Common myeloid progenitor, CD34-positive (primary cell): Measurements from ENCODE around the gene TRIM37.

Experiments used
- CTCF ChIA-PET: fragments of 350-600 bp; sonication (Branson Sonifier 250); formaldehyde crosslinking; loops from one replicate; lab custom pipeline; 2021; ENCODE audit warnings: antibody characterized with exemption; lab: Charles Lee
- POLR2A ChIA-PET: fragments of 350-600 bp; sonication (Branson Sonifier 250); formaldehyde crosslinking; loops from one replicate; lab custom pipeline; 2021; ENCODE audit warnings: antibody characterized with exemption; lab: Charles Lee
- DNase-seq, 3 donors: peaks; one replicate each; pipeline versions ENCODE4 v3.0.0 to v3.0.0-alpha.2; 2013
- H3K27ac ChIP-seq, 2 experiments: 1 replicate in 1 of 2; 2 replicates in 1 of 2; pipeline ENCODE4 v1.7.0; 2013; ENCODE audit warnings: inconsistent platforms in 2 of 2, low read length in 2 of 2, mild to moderate bottlenecking in 2 of 2, low read depth in 1 of 2, moderate library complexity in 1 of 2; ENCODE audit not compliant: severe bottlenecking in 2 of 2, insufficient read depth in 1 of 2, poor library complexity in 1 of 2
- H3K27me3 ChIP-seq, 5 experiments: replicated peaks in 2 of 5; 1 replicate in 3 of 5; 2 replicates in 2 of 5; pipeline versions ENCODE4 v1.6.1 to v1.7.0; 2013; ENCODE audit warnings: low read length in 4 of 5, mild to moderate bottlenecking in 2 of 5, moderate library complexity in 2 of 5, inconsistent platforms in 1 of 5; ENCODE audit not compliant: insufficient read depth in 5 of 5, control insufficient read depth in 4 of 5
- H3K36me3 ChIP-seq, 4 experiments: 1 replicate in 2 of 4; 2 replicates in 2 of 4; pipeline versions ENCODE4 v1.6.1 to v1.7.0; 2013; ENCODE audit warnings: low read length in 3 of 4, control low read depth in 1 of 4, mild to moderate bottlenecking in 1 of 4; ENCODE audit not compliant: control insufficient read depth in 4 of 4, insufficient read depth in 4 of 4
- H3K4me1 ChIP-seq, 4 experiments: 1 replicate in 3 of 4; 2 replicates in 1 of 4; pipeline versions ENCODE4 v1.6.1 to v1.7.1; 2013; ENCODE audit warnings: low read length in 3 of 4, mild to moderate bottlenecking in 3 of 4, control low read depth in 1 of 4, inconsistent platforms in 1 of 4, moderate library complexity in 1 of 4; ENCODE audit not compliant: control insufficient read depth in 4 of 4, insufficient read depth in 4 of 4; ENCODE audit errors: control extremely low read depth in 1 of 4
- H3K4me3 ChIP-seq, 7 experiments: 1 replicate in 4 of 7; 2 replicates in 3 of 7; pipeline versions ENCODE4 v1.5.1 to v1.7.0; 2013; ENCODE audit warnings: mild to moderate bottlenecking in 7 of 7, low read length in 6 of 7, moderate library complexity in 6 of 7, inconsistent platforms in 2 of 7, low read depth in 2 of 7, control low read depth in 1 of 7; ENCODE audit not compliant: insufficient read depth in 4 of 7, control insufficient read depth in 1 of 7; ENCODE audit errors: extremely low read depth in 1 of 7
- H3K9me3 ChIP-seq, 5 experiments: 1 replicate in 4 of 5; 2 replicates in 1 of 5; pipeline versions ENCODE4 v1.6.1 to v1.7.1; 2013; ENCODE audit warnings: low read length in 4 of 5, mild to moderate bottlenecking in 2 of 5, inconsistent platforms in 1 of 5, low read depth in 1 of 5, moderate library complexity in 1 of 5; ENCODE audit not compliant: control insufficient read depth in 4 of 5, insufficient read depth in 2 of 5; ENCODE audit errors: control extremely low read depth in 1 of 5
- WGBS: methylation state at CpG from one replicate; pipeline ENCODE4 v1.1.5; 2013; ENCODE audit not compliant: insufficient coverage; 5-methylcytosine and 5-hydroxymethylcytosine counted together

The TRIM37 gene

DNA sequence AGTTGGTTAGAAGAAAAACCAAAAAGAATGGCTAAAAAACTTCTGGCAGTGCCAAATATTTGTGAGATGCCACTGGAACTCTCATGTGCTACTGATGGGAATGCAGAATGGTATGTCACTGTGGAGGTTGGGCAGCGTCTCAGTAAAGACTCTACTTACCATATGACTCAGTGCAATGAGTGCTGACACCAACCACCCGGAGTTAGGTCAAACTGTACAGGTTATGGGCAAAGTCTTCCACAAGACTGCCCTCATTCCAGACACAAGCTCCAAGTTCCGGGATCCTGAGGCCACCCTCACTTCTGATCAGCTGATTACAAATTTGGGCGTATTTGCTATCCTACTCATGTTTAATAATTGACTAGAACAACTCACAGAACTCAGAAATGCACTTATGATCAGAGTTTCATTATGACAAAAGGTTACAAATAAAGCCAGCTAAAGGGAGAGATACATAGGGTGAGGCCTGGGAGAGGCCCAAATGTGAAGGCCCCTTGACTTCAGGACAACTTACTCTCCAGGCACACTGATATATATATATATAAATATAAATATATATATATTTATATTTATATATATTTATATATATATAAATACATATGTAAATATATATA, 114.9 kb downstream of the TRIM37 start:
- ChIA-PET CTCF (no interaction called here), POLR2A (no interaction called here)
- no peaks in the 10 kb centered on the region for H3K27me3 ChIP-seq
- H3K4me1 ChIP-seq = no peaks in the 10 kb centered on the region
- 98% methylated on average over 3 of the region's 4 CpGs for WGBS
- peaks cover 0 to 4% (median 2%) of the 10 kb centered on the region in 4 experiments for H3K36me3 ChIP-seq
- no peak overlapping the region for H3K4me3 ChIP-seq
- H3K9me3 ChIP-seq = no peaks in the 10 kb centered on the region
- DNase-seq = no peak
- H3K27ac ChIP-seq = no peak overlapping the region

DNA sequence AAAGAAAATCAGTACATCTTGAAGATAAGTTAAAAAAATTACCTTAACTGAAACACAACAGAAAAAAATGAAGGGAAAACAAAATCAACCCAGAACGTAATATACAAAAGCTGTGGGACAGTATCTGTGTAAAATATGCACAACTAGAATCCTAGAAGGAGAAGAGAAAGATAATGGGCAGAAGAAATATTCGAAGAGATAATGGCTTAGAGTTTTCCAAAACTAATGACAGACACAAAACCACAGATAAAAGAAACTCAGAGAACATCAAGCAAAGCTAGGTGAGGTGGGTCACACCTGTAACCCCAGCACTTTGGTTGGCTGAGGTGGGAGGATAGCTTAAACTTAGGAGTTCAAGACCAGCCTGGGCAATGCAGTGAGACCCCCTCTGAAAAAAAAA, 117.1 kb downstream of the TRIM37 start:
- ChIA-PET POLR2A (no interaction called here), CTCF (no interaction called here)
- peaks cover 0 to 9% (median 0%) of the 10 kb centered on the region in 4 experiments for H3K4me1 ChIP-seq
- H3K4me3 ChIP-seq = no peak overlapping the region
- WGBS = no CpG with 5 or more reads among the region's 2 CpGs
- no peaks in the 10 kb centered on the region for H3K27me3 ChIP-seq
- H3K36me3 ChIP-seq = peaks cover 0 to 4% (median 0%) of the 10 kb centered on the region in 4 experiments
- H3K9me3 ChIP-seq = no peaks in the 10 kb centered on the region
- H3K27ac ChIP-seq = no peak overlapping the region
- no peak for DNase-seq

DNA sequence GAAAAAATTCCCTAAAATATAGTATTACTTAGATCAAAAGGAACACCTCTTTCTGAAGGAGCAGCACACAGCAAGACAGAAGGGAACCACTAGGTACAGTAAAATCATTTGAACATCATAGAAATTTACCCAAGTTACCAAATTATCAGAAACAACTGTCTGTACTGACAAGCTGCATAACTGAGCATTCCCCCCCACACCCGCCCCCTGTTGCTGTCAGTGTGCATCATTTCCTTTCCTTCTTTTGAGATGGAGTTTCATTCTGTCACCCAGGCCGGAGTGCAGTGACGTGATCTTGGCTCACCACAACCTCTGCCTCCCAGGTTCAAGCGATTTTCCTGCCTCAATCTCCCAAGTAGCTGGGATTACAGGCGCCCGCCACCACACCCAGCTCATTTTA, 120.7 kb downstream of the TRIM37 start:
- no peaks in the 10 kb centered on the region for H3K36me3 ChIP-seq
- H3K27ac ChIP-seq = no peak overlapping the region
- no peaks in the 10 kb centered on the region for H3K9me3 ChIP-seq
- ChIA-PET POLR2A (no interaction called here), CTCF (no interaction called here)
- H3K27me3 ChIP-seq = no peaks in the 10 kb centered on the region
- 100% methylated on average over 5 of the region's 6 CpGs for WGBS
- DNase-seq = no peak
- H3K4me3 ChIP-seq = no peak overlapping the region
- H3K4me1 ChIP-seq = peaks cover 0 to 9% (median 0%) of the 10 kb centered on the region in 4 experiments

DNA sequence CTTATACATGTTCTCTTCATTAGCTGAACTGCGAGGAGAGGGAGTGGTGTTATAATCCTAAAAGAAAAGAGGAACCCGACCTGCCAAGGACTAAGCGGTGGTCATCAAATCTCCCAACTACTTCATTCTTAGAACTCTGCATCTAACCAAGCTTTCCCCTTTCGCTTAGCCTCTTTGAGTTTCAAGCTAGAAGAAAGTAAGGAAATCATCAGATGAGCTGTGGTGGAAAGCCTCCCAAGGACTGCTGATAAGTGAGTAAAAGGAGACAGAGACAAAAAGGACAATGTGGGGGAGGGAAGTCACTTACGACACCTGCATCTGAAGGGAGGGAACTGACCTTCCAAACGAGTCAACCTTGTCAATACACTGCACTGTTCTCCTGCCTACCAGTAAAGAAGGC, 121.3 kb downstream of the TRIM37 start:
- POLR2A ChIA-PET = no interaction called here
- no CpG with 5 or more reads among the region's 6 CpGs for WGBS
- CTCF ChIA-PET = no interaction called here

DNA sequence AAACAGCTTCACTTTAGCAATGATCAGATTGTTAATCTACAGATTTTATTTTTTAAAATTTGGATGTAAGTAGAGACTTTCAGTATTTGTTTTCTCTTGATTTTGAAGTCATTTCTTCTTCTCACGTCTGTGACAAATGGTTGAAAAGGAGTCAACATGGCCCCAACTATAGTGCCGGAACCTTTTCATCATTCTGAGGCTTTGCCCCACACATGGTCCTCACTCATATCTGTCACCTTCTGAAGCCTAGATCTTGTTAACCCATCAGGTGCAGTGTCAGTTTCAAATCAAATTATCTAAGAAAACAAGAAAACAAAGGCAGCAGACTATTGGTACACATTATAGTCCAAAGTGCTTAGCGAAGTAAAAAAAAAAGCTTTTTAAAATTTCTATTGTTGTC, 124.1 kb downstream of the TRIM37 start:
- Histone ChIP-seq H3K27me3 (no peaks in the 10 kb centered on the region), H3K27ac (no peak overlapping the region), H3K36me3 (no peaks in the 10 kb centered on the region), H3K4me1 (peaks cover 0 to 9% (median 0%) of the 10 kb centered on the region in 4 experiments), H3K9me3 (no peaks in the 10 kb centered on the region), H3K4me3 (no peak overlapping the region)
- 100% methylated on average over 2 of the region's 3 CpGs for WGBS
- ChIA-PET POLR2A (no interaction called here), CTCF (no interaction called here)
- DNase-seq = no peak

More for the DNA sequence above, 121.3 kb downstream of the TRIM37 start:
- no peak overlapping the region for H3K27ac ChIP-seq
- H3K36me3 ChIP-seq = no peaks in the 10 kb centered on the region
- no peaks in the 10 kb centered on the region for H3K27me3 ChIP-seq
- H3K4me1 ChIP-seq = peaks cover 0 to 9% (median 0%) of the 10 kb centered on the region in 4 experiments
- no peak overlapping the region for H3K4me3 ChIP-seq
- no peaks in the 10 kb centered on the region for H3K9me3 ChIP-seq
- no peak for DNase-seq

DNA sequence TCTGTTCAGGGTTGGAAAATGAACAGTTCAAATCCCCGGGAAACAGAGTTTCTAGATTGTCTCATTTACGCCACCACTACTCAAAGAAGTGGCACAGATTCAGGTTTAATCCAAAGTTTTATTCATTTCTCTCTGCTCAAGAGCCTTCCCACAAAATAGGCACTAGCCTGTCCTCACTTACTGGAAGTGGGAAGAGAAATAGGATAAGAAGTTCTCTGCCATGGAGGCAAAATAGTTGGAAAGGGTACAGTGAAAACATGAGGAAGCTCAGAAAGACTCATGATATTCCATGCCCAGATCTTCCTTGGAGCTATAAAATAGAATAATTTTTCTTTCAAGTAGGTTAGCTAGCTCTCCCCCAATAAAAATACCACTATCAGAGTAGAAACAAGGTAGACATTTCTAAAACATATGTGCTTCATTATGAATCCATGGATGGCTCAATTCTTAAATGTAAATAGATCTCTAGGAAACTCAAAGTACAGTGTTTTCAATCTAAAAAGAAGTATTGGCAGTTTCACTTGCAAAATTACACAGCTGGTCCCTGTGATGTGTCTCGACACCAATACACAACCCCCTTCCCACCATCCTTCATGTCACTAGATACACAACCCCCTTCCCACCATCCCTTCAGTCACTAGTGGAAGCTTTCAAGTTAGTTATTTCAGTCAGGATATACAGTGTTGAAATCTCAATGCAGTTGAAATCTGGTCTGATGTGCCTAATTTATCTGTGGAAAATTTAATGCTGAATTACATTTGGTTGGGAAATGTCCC, 125.8 kb downstream of the TRIM37 start:
- H3K4me1 ChIP-seq = peaks cover 0 to 13% (median 2%) of the 10 kb centered on the region in 4 experiments
- H3K27ac ChIP-seq = no peak overlapping the region
- no peaks in the 10 kb centered on the region for H3K36me3 ChIP-seq
- no peak for DNase-seq
- WGBS = 94% methylated on average over 2 of the region's 3 CpGs
- H3K27me3 ChIP-seq = no peaks in the 10 kb centered on the region
- POLR2A ChIA-PET = no interaction called here
- no peaks in the 10 kb centered on the region for H3K9me3 ChIP-seq
- H3K4me3 ChIP-seq = no peak overlapping the region
- CTCF ChIA-PET = interaction anchor here (0.8 kb wide), 1 partner anchor 213 kb away, joined by 3 read pairs; no protein-coding TSS in a partner anchor

DNA sequence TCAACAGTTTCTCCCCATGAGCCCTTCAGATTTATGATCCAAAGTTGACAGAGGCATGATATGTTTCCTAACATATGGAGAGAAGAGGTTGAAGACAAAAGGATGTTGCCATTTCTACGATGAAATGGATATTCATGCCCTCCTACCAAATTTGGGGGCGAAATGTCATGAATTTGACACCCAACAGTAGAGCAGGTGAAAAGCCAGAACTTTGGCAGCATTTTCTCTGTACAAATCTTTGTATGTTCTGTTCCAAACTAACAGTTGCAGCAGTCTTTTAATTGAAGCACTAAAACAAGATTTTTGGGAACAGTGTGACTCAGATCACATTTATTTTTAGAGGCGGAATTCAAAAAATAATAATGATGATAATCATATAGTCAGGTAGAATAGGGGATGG, 130.1 kb downstream of the TRIM37 start:
- Histone ChIP-seq H3K36me3 (no peaks in the 10 kb centered on the region), H3K4me3 (no peak overlapping the region), H3K9me3 (no peaks in the 10 kb centered on the region), H3K27me3 (no peaks in the 10 kb centered on the region), H3K4me1 (peaks cover 3 to 12% (median 4%) of the 10 kb centered on the region in 4 experiments), H3K27ac (no peak overlapping the region)
- 100% methylated on average over 2 of the region's 3 CpGs for WGBS
- ChIA-PET POLR2A (interaction anchor here (0.6 kb wide), 1 partner anchor 257 kb away, joined by 4 read pairs; no protein-coding TSS in a partner anchor), CTCF (interaction anchor here (1.0 kb wide), 1 partner anchor 10 kb away, joined by 3 read pairs; no protein-coding TSS in a partner anchor)
- DNase-seq = no peak
